G401 (cell line): ENCODE results near the gene GRB10. TPM values are rescaled to one million over a fixed set of nuclear protein-coding genes. Genes with fewer than 3 reads are reported as not detected.

ENCODE experiments used
- DNase-seq: peaks from one replicate; pipeline ENCODE4 v3.0.0-alpha.2; 2015; ENCODE audit warnings: low spot score
- in situ Hi-C: cut with HindIII; loops from 2 replicates; pipeline ENCODE4 v1.10.0; 2016; ENCODE audit warnings: low sequenced_read_pairs, mixed read lengths
- total RNA-seq: library from RNA; depleted of rRNA; stranded (reverse); fragments of >200 nt; shearing (Covaris generic); gene quantifications from 2 replicates; pipeline ENCODE4 v1.2.3, GENCODE V29; 2014

The GRB10 gene
- total RNA-seq, 1 experiment from 2014 or later, result not detected

DNA sequence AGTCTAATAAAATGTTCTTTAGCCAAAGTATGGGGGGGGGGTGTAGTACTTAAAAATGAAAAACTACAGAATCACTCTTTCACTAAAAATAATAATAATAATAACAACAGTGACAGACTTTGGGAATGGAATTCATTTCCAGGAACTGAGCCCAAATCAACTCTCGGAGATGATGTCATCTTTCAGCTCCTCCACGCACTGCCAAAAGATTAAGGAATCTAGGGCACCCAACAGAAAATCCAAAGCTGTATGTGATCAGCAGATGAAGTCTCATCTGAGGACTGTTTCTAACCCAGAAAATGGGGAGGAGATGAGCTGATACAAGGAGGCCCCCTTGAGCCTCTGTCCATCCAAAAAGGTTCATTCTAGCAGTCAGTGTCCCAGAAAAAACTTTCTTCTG, 54.5 kb downstream of the GRB10 start:
- in situ Hi-C loops, result no loop called here
- DNase-seq, result peak; percentile 69

GRCh38 chr7:50727711-50728110, 55.0 kb downstream of the GRB10 start:
- in situ Hi-C loops, result no loop called here
- DNase-seq, result no peak

- in situ Hi-C loops, result no loop called here
- no peak for DNase-seq
Measured at GRCh38 chr7:50727072-50727471, 55.6 kb downstream of the GRB10 start.

DNA sequence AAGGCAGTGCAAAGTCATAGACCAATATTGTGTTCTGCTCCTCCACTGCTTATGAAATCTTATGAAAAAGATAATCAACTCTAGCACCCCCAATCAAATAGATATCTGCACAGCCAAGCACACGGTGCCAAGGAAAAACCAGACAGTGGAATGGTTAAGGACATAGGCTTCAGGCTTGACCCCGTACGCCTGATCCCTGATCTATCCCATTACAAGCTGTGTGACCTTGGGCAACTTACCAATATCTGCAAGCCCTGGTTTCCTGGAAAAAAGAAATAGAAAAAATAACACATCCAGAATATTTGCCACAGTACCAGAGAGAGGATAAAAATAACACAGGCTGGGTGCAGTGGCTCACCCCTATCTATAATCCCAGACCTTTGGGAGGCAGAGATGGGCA, 56.9 kb downstream of the GRB10 start:
- in situ Hi-C loops, result no loop called here
- DNase-seq, result no peak

DNA sequence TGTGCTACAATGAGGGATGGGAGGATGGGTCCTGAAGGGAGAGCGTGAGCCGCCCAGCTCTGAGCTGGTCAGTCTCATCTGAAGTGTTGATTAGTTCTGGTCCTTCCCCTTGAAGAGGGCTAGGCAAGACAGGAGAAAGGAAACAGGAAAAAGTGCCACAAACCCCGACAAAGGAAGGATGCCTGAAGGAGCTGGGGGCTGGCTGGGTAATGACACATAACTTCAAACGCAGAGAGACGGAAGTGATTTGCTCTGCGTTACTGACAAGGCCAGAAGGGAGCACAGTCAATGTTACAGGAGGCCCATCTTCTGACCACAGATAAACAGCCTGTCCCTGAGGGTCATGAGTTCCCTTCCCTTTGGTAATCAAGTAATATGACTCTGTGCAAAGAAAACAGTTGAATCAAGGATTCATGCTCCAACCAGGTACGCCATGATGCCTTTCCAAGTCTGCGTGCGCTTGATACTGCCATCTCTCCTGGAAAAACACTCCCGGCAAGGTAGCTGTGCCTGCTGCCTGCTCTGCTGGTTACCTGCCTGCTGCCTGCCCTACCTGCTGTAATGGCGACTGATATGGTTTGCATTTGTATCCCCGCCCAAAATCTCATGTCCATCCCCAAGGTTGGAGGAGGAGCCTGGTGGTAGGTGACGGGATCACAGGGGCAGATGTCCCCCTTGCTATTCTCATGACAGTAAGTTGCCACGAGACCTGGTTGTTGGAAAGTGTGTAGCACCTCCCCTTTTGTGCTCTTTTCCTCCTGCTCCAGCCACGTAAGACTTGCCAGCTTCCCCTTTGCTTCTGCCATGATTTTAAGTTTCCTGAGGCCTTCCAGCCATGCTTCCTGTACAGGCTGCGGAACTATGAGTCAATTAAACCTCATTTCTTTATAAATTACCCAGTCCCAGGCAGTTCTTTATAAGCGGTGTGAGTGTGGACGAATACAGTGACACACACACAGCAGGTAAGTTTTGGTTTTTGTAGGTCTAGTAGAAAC, 57.9 kb downstream of the GRB10 start:
- no peak for DNase-seq
- in situ Hi-C loops, result no loop called here

GRCh38 chr7:50723888-50724287, 58.8 kb downstream of the GRB10 start:
- DNase-seq, result no peak
- in situ Hi-C loops, result no loop called here

DNA sequence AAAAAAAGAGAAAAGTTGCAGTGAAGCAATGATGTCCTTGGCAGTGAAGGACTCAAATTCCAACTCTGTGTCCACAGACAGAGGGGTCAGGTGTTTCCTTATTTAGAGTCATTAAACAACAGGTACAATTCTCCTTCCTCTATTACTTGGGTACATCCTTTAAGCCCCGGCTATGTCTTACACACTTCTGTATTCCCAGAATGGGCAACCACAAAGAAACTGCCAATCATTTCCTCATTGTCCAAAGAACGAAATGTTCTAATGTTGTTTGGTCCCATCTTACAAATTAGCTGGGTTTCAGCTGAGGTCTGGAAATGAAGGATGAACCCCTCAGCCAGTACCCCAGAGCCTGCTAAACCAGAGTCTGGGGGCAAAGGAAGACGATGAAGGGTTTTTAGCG, 59.5 kb downstream of the GRB10 start:
- no peak for DNase-seq
- in situ Hi-C loops, result no loop called here

DNA sequence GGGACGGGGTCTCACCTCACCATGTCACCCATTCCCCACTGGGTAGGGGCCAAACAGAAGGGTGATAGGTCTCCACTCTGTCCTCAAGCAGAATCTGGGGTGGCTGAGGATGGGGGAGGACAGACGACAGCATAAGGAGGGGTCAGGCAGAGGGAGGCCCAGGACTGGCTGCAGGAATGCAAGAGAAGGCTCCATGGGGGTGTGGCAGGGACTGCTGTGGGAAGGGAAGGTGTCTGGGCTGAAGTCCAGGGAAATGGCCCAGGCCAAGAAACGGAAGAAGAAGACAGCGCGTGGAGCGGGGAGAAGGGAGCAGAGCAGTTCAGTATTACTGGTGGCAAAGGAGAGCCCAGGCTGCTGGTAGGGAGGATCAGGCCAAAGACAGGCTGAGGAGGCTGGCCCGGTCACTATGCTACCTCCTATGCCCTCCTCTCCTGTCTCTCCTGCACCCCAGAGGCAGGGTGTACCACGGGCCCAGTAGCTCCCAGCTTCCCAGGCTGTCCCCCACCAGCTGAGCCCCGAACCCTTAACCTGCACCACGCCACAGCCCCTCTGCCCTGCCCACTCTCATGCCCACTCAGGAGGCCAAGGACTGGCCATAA, 60.9 kb downstream of the GRB10 start:
- peak; percentile 51 for DNase-seq
- in situ Hi-C loops, result no loop called here

GRCh38 chr7:50721160-50721559, 61.5 kb downstream of the GRB10 start:
- in situ Hi-C loops, result no loop called here
- DNase-seq, result no peak

GRCh38 chr7:50720295-50720694, 62.4 kb downstream of the GRB10 start:
- in situ Hi-C loops, result no loop called here
- no peak for DNase-seq

DNA sequence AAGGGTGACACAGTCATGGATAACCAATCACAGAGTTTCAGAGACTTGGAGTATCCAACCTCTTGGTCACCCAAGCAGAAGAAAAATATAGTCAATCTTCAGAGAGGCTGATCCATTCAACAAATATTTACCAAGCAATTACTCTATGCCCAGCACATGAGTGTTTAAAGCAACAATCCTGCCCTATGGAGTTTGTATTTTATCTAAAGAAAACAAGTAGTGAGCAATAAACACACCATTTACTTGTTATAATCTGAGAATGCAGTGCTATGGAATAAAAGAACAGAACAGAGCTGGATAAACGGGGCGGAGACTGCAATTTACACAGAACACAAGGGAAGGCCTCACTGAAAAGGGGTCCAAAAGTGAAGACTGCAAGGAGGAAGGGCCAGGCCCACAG, 63.8 kb downstream of the GRB10 start:
- DNase-seq, result no peak
- in situ Hi-C loops, result no loop called here

DNA sequence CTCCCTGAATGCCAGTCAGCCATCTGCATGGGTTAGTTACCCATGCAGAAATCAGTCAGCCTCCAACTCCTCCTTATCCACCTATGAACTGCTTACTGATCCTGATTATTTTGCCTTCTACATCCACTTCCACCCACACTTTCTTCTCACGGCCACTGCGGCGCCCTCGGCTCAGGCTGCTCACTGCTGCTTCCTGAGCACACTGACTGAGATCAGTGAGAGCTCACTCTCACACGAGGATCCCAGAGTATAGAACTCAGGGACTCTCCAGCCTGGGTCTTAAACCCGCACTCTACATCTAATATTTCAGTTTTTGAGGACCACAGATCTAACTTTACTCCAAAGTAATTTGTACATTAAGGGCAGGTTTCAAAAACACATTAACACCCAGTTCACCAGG, 64.4 kb downstream of the GRB10 start:
- DNase-seq, result no peak
- in situ Hi-C loops, result no loop called here

DNA sequence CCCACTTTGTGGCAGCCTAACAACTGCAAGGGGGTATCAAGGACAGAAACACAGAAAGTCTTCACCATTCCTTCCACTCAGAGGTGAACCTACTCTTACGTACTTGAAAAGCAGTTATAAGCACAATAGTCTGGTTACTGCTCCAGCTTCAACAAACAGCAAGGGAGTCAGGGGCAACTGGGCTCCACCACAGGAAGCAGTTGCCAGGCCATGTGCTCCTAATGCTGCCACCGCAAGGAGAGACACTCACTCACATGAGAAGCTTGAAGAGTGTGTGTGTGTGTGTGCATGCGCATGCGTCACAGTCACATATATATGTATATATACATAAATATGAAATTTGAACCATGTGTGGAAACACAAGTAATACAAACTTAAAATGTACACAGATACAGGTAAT, 65.5 kb downstream of the GRB10 start:
- DNase-seq, result no peak
- in situ Hi-C loops, result no loop called here

- in situ Hi-C loops, result no loop called here
- DNase-seq, result no peak
Measured at GRCh38 chr7:50714857-50715256, 67.8 kb downstream of the GRB10 start.

GRCh38 chr7:50713123-50713965, 69.4 kb downstream of the GRB10 start:
- in situ Hi-C loops, result no loop called here
- DNase-seq, result no peak

- in situ Hi-C loops, result no loop called here
- DNase-seq, result no peak
Measured at GRCh38 chr7:50712252-50713122, 70.2 kb downstream of the GRB10 start.

DNA sequence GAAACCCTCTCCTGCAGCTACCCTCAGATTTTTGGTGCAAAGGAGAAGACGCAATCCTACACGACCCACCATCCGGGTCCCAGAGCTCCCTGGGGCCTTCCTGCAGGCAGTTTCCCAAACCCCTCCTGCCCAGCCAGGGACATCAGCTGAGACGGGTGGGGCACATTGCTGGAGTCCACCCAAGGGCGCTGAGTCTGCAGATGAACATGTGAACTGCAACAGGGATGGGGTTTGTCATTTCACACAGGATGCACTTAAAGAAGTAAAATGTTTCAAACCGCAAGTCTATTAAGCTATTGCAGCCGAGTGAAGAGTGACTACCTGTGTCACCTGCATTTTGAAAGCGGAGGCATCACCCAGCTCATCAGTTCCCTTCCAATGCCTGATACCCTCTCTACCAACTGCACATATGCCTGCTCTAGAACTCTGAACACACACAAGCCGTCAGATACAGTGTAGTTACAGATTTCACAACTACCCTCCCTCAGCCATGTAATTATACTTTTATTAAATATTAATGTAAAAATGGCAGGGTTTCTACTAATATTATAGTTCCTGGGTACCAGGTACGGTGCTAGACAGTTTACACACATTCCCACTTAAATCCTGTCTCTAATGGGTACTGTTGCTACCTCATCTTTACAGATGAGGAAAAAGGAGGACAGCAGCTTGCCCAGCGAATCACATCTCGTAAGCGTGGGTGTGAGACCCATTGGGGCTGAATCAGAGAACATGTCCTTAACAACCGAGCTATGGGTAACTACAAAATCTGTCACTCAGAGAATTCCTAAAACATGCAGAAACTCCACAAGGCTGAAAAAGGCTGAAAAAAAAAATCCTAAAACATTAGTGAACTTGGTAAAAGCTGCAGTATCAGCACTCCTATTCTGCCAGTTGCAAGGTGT, 71.2 kb downstream of the GRB10 start:
- DNase-seq, result peak; percentile 45
- in situ Hi-C loops, result no loop called here
